Measurements from ENCODE around the gene DLGAP1.

DNA sequence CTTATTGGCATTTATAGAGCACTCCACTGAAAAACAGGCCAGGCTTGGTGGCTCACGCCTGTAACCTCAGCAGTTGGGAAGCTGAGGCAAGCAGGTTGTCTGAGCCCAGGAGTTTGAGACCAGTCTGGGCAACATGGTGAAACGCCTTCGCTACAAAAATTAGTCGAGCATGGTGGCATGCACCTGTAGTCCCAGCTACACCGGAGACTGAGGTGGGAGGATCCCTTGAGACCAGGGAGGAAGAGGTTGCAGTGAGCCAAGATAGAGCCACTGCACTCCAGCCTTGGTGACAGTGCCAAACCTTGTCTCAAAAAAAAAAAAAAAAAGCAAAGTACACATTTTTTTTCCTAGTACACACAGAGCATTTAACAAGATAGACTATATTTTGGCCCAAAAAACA lies 909.0 kb downstream of the DLGAP1 start:
- TF ChIP-seq CTCF (conservative IDR thresholded peaks at IDR 0.05; ENCODE audit: low read depth, low read length) (no peak), MAZ (IDR thresholded peaks at IDR 0.05; ENCODE audit: borderline replicate concordance, low read depth, low read length) (no peak), USF2 (IDR thresholded peaks at IDR 0.05; ENCODE audit: low read depth, low read length) (no peak), MAFK (IDR thresholded peaks at IDR 0.05; ENCODE audit: low read depth, low read length) (no peak), BHLHE40 (IDR thresholded peaks at IDR 0.05; ENCODE audit: low read depth, low read length) (no peak), SMC3 (IDR thresholded peaks at IDR 0.05; ENCODE audit: low read depth, low read length) (no peak), NFE2L2 (IDR thresholded peaks at IDR 0.05; ENCODE audit: low read depth, low read length) (no peak)
- TF ChIP-seq, protein P1, sequence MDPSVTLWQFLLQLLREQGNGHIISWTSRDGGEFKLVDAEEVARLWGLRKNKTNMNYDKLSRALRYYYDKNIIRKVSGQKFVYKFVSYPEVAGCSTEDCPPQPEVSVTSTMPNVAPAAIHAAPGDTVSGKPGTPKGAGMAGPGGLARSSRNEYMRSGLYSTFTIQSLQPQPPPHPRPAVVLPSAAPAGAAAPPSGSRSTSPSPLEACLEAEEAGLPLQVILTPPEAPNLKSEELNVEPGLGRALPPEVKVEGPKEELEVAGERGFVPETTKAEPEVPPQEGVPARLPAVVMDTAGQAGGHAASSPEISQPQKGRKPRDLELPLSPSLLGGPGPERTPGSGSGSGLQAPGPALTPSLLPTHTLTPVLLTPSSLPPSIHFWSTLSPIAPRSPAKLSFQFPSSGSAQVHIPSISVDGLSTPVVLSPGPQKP (IDR thresholded peaks at IDR 0.05; ENCODE audit: borderline replicate concordance, low read depth, low read length), result no peak
